ENCODE results near the gene SLC35B2.

SLC35B2 gene

DNA sequence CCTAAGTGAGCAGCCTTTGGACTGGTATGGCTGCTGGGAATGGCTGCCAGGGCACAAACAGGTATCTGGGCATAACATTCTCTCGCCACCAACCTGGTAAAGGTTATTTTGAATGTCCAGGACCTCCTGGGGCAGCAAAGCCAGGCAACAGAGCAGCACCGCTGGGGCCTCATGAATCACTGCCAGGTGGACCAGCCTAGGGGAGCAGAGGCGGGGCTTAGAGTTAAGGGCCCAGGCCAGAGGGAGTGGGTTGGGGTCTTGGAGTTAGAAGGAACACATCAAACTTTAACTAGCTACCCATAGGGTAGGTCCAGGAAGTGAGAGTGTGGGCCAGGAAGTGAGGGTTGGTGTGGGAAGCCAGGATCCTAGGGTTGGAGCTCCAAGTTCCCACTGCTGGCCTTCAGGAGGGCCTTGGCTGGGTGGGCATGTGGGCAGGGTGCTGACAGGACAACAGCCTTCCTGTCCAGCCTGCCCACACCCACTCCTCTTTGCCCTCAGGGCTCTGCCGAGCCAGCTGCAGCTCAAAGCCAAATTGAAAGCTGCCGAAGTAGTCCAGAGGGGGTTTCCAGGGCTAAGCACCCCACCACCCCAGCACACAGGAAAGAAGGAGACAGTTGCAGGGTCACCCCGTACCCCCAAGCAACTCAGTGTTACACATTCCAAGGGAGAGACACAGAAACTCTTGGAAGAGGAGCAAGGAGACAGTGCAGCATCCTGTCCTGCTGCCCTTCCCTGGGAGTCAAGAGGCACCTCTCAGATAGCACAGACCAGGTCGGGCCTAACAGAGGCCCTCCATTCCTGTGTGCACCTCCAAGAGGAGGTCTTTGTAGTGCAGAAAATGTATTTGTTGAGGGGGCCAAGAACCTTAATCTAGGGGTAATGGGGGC lies 5.4 kb upstream of the SLC35B2 start:
- TF ChIP-seq, protein P1, sequence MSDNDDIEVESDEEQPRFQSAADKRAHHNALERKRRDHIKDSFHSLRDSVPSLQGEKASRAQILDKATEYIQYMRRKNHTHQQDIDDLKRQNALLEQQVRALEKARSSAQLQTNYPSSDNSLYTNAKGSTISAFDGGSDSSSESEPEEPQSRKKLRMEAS (IDR thresholded peaks at IDR 0.05) = no peak
- TF ChIP-seq ZBTB7A (IDR thresholded peaks at IDR 0.05; ENCODE audit: low read depth) (no peak), YY1 (IDR thresholded peaks at IDR 0.05; ENCODE audit: low read depth) (no peak), CEBPB (IDR thresholded peaks at IDR 0.05) (no peak), NFIC (IDR thresholded peaks at IDR 0.05) (no peak), CREB1 (IDR thresholded peaks at IDR 0.05; ENCODE audit: low read depth) (no peak), EP300 (IDR thresholded peaks at IDR 0.05; ENCODE audit: borderline replicate concordance) (no peak), TCF12 (IDR thresholded peaks at IDR 0.05; ENCODE audit: low read depth) (no peak), TAF1 (IDR thresholded peaks at IDR 0.05; ENCODE audit: low read depth) (no peak), TEAD4 (IDR thresholded peaks at IDR 0.05) (no peak), RAD21 (IDR thresholded peaks at IDR 0.05; ENCODE audit: low read depth) (no peak), EGR1 (IDR thresholded peaks at IDR 0.05) (no peak), FOXM1 (IDR thresholded peaks at IDR 0.05; ENCODE audit: borderline replicate concordance, low read depth) (no peak)
- TF ChIP-seq, protein P2, sequence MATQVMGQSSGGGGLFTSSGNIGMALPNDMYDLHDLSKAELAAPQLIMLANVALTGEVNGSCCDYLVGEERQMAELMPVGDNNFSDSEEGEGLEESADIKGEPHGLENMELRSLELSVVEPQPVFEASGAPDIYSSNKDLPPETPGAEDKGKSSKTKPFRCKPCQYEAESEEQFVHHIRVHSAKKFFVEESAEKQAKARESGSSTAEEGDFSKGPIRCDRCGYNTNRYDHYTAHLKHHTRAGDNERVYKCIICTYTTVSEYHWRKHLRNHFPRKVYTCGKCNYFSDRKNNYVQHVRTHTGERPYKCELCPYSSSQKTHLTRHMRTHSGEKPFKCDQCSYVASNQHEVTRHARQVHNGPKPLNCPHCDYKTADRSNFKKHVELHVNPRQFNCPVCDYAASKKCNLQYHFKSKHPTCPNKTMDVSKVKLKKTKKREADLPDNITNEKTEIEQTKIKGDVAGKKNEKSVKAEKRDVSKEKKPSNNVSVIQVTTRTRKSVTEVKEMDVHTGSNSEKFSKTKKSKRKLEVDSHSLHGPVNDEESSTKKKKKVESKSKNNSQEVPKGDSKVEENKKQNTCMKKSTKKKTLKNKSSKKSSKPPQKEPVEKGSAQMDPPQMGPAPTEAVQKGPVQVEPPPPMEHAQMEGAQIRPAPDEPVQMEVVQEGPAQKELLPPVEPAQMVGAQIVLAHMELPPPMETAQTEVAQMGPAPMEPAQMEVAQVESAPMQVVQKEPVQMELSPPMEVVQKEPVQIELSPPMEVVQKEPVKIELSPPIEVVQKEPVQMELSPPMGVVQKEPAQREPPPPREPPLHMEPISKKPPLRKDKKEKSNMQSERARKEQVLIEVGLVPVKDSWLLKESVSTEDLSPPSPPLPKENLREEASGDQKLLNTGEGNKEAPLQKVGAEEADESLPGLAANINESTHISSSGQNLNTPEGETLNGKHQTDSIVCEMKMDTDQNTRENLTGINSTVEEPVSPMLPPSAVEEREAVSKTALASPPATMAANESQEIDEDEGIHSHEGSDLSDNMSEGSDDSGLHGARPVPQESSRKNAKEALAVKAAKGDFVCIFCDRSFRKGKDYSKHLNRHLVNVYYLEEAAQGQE (IDR thresholded peaks at IDR 0.05; ENCODE audit: low read depth) = no peak
- TF ChIP-seq, protein P3, sequence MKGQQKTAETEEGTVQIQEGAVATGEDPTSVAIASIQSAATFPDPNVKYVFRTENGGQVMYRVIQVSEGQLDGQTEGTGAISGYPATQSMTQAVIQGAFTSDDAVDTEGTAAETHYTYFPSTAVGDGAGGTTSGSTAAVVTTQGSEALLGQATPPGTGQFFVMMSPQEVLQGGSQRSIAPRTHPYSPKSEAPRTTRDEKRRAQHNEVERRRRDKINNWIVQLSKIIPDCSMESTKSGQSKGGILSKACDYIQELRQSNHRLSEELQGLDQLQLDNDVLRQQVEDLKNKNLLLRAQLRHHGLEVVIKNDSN (IDR thresholded peaks at IDR 0.05) = no peak

DNA sequence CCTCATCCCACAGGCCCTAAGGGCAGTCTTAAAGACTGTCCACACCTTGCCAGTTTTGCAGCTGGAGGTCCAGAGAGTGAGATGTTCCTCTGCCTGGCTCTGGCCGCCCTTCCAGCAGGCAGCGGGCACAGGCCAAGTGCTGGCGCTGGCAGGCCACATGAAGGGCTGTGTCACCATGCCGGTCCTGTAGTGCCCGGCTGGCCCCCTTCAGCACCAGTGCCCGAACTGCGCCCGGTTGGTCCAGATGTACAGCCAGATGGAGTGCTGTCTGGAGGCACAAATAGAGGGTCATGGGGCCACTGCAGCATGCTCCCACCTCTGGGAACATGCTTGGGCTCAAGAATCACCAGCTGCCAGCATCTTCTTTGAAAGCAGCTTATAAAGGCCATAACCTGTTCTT lies 4.3 kb upstream of the SLC35B2 start:
- no peak for TF ChIP-seq FOXM1 (IDR thresholded peaks at IDR 0.05; ENCODE audit: borderline replicate concordance, low read depth)
- TF ChIP-seq, protein P3 (IDR thresholded peaks at IDR 0.05) = no peak
- TF ChIP-seq CEBPB (IDR thresholded peaks at IDR 0.05) = no peak
- TF ChIP-seq YY1 (IDR thresholded peaks at IDR 0.05; ENCODE audit: low read depth) = no peak
- TF ChIP-seq, protein P1 (IDR thresholded peaks at IDR 0.05) = no peak
- no peak for TF ChIP-seq TAF1 (IDR thresholded peaks at IDR 0.05; ENCODE audit: low read depth)
- TF ChIP-seq TEAD4 (IDR thresholded peaks at IDR 0.05) = no peak
- no peak for TF ChIP-seq CREB1 (IDR thresholded peaks at IDR 0.05; ENCODE audit: low read depth)
- no peak for TF ChIP-seq ZBTB7A (IDR thresholded peaks at IDR 0.05; ENCODE audit: low read depth)
- TF ChIP-seq, protein P2 (IDR thresholded peaks at IDR 0.05; ENCODE audit: low read depth) = no peak
- no peak for TF ChIP-seq EP300 (IDR thresholded peaks at IDR 0.05; ENCODE audit: borderline replicate concordance)
- TF ChIP-seq RAD21 (IDR thresholded peaks at IDR 0.05; ENCODE audit: low read depth) = no peak
- no peak for TF ChIP-seq TCF12 (IDR thresholded peaks at IDR 0.05; ENCODE audit: low read depth)
- no peak for TF ChIP-seq NFIC (IDR thresholded peaks at IDR 0.05)
- TF ChIP-seq EGR1 (IDR thresholded peaks at IDR 0.05) = no peak

DNA sequence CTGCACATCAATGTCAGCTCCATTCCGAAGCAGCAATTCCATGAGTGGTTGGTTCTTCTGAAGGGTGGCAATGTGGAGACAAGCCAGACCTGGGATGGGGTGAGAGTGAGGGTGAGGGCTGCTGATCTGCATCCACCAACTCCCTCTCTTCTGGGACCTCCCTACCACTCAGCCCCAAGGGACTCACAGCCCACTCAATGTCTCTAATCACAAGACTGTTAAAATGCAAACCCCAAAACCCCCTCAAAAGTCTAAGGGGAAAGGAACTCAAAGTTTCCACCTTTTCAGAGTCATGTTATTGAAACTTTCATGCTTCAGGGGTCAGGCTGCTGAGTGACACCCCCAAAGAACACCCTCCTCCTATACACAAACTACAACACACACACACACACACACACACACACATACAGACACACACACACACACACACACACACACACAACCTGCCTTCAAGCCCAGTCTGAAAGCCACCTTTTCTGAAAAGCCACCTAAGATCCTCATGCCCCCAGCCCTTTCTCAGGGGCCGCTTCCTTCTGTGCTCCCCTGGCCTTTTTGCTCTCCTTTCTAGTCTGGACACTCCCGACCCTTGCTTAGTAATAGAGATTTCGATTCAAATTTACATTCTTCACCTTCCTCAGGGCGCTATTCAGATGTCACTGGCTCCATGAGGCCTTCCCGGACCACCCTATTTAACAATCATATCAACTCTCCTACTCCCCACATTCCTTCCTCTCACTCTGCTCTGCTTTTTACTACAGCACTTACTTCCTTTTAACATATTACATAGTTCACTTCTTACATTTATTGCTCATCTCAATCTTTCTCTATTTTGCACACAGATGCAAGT lies 3.3 kb upstream of the SLC35B2 start:
- TF ChIP-seq CEBPB (IDR thresholded peaks at IDR 0.05) (no peak), TCF12 (IDR thresholded peaks at IDR 0.05; ENCODE audit: low read depth) (no peak), YY1 (IDR thresholded peaks at IDR 0.05; ENCODE audit: low read depth) (no peak), NFIC (IDR thresholded peaks at IDR 0.05) (no peak), CREB1 (IDR thresholded peaks at IDR 0.05; ENCODE audit: low read depth) (no peak), TAF1 (IDR thresholded peaks at IDR 0.05; ENCODE audit: low read depth) (no peak), FOXM1 (IDR thresholded peaks at IDR 0.05; ENCODE audit: borderline replicate concordance, low read depth) (no peak), RAD21 (IDR thresholded peaks at IDR 0.05; ENCODE audit: low read depth) (no peak), EP300 (IDR thresholded peaks at IDR 0.05; ENCODE audit: borderline replicate concordance) (no peak), ZBTB7A (IDR thresholded peaks at IDR 0.05; ENCODE audit: low read depth) (no peak), EGR1 (IDR thresholded peaks at IDR 0.05) (no peak), TEAD4 (IDR thresholded peaks at IDR 0.05) (no peak)
- TF ChIP-seq, protein P2 (IDR thresholded peaks at IDR 0.05; ENCODE audit: low read depth) = no peak
- TF ChIP-seq, protein P1 (IDR thresholded peaks at IDR 0.05) = no peak
- TF ChIP-seq, protein P3 (IDR thresholded peaks at IDR 0.05) = no peak
